RWPE2 (cell line): ENCODE results near the gene TBX15.

Experiments
- ATAC-seq: fragments of 200-7000 bp; cut with Tn5 transposase; 3 replicates; pipeline ENCODE4 v1.9.1; 2021; ENCODE audit warnings: low read depth
- DNase-seq: peaks from one replicate; pipeline ENCODE4 v3.0.0-alpha.2; 2020; ENCODE audit warnings: low spot score
- H3K27ac ChIP-seq: fragments of 450-650 bp; 2 replicates; pipeline ENCODE4 v1.5.1; 2017; ENCODE audit warnings: mild to moderate bottlenecking; ENCODE audit not compliant: poor library complexity, severe bottlenecking
- H3K27me3 ChIP-seq: fragments of 250-450 bp; sonication (Bioruptor Pico); 2 replicates; pipeline ENCODE4 v1.5.1; 2021; ENCODE audit warnings: mild to moderate bottlenecking, moderate library complexity; ENCODE audit not compliant: insufficient read depth, poor library complexity, severe bottlenecking
- H3K36me3 ChIP-seq: fragments of 250-450 bp; sonication (Bioruptor Pico); 2 replicates; pipeline ENCODE4 v1.5.1; 2020; ENCODE audit warnings: low read depth, mild to moderate bottlenecking, moderate library complexity
- H3K4me1 ChIP-seq: fragments of 250-450 bp; sonication (Bioruptor Pico); 2 replicates; pipeline ENCODE4 v1.5.1; 2021; ENCODE audit warnings: mild to moderate bottlenecking, moderate library complexity; ENCODE audit not compliant: insufficient read depth, poor library complexity, severe bottlenecking
- H3K4me3 ChIP-seq: fragments of 250-450 bp; sonication (Bioruptor Pico); 2 replicates; pipeline ENCODE4 v1.5.1; 2021; ENCODE audit warnings: mild to moderate bottlenecking, moderate library complexity; ENCODE audit not compliant: severe bottlenecking
- H3K9me3 ChIP-seq: fragments of 250-450 bp; sonication (Bioruptor Pico); 2 replicates; pipeline ENCODE4 v1.5.1; 2021; ENCODE audit warnings: mild to moderate bottlenecking, moderate library complexity; ENCODE audit not compliant: severe bottlenecking
- CTCF ChIP-seq: fragments of 450-650 bp; IDR thresholded peaks from one replicate; pipeline ENCODE4 v1.5.1; 2017; ENCODE audit warnings: mild to moderate bottlenecking, moderate library complexity; ENCODE audit not compliant: poor library complexity, severe bottlenecking

TBX15 gene

GRCh38 chr1:118978914-118979701, 9.0 kb downstream of the TBX15 start:
- DNase-seq (no peak), ATAC-seq (no peak)
- no peak for TF ChIP-seq CTCF
- H3K4me3 ChIP-seq: no peak overlapping the region
- H3K4me1 ChIP-seq: no peaks in the 10 kb centered on the region
- no peaks in the 10 kb centered on the region for H3K36me3 ChIP-seq
- H3K9me3 ChIP-seq: no peaks in the 10 kb centered on the region
- no peak overlapping the region for H3K27ac ChIP-seq
- peaks cover 99% of the 10 kb centered on the region for H3K27me3 ChIP-seq

DNA sequence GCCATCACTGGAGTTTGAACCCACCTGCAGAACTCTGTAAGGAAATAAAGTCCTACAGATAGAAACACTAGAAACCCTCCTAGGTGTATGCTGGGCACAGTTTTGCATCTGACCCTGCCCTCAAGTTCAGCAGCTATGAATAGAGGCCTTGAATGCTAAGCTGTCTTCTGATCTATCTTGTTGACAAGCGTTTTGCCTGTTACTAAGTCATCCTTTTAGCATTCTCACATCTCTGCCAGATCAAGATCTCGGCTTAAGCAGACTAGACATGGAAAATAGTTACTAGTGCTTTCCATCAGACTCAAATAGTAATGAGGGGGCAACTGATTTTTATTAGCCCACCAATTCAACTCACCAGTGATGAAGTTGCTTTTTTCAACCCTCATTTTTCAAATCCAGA, 10.5 kb downstream of the TBX15 start:
- Histone ChIP-seq H3K27me3 (peaks cover 88% of the 10 kb centered on the region), H3K9me3 (no peaks in the 10 kb centered on the region), H3K4me3 (no peak overlapping the region), H3K4me1 (no peaks in the 10 kb centered on the region), H3K36me3 (no peaks in the 10 kb centered on the region), H3K27ac (no peak overlapping the region)
- DNase-seq (no peak), ATAC-seq (no peak)
- no peak for TF ChIP-seq CTCF

GRCh38 chr1:118974661-118975060, 13.5 kb downstream of the TBX15 start:
- Histone ChIP-seq H3K27me3 (peaks cover 62% of the 10 kb centered on the region), H3K36me3 (no peaks in the 10 kb centered on the region), H3K27ac (no peak overlapping the region), H3K9me3 (no peaks in the 10 kb centered on the region), H3K4me1 (no peaks in the 10 kb centered on the region), H3K4me3 (no peak overlapping the region)
- no peak for DNase-seq
- TF ChIP-seq CTCF: no peak
- no peak for ATAC-seq

DNA sequence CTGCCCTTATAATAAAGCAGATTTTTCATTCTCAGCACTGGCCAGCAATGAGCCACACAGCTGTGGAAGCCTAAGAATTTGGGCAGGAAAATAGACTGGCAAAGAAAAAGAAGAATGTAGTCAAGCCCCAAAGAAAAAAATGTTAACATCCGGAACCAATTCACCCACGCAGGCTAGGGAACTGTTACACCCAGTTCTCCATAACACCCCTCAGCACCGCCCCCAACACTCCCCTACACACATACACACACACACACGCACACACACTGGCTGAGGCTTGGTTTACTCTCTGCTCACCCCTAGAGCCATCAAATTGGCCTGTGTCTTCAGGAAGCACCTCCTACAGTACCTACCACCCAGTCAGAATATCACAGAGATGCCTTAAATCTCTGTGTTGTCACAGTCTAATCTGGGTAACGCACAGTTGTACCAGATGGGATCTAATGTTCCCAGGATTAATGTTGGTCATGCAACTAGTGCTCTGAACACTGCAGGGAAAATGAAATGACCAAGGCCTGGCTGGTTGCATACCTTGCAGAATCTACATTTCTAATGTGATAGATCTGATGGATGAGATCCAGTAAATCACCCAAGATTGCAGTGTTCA, 14.5 kb downstream of the TBX15 start:
- H3K4me3 ChIP-seq: no peak overlapping the region
- H3K27me3 ChIP-seq: peaks cover 51% of the 10 kb centered on the region
- H3K27ac ChIP-seq: no peak overlapping the region
- ATAC-seq: no peak
- no peaks in the 10 kb centered on the region for H3K9me3 ChIP-seq
- DNase-seq: no peak
- H3K4me1 ChIP-seq: no peaks in the 10 kb centered on the region
- TF ChIP-seq CTCF: no peak
- no peaks in the 10 kb centered on the region for H3K36me3 ChIP-seq

DNA sequence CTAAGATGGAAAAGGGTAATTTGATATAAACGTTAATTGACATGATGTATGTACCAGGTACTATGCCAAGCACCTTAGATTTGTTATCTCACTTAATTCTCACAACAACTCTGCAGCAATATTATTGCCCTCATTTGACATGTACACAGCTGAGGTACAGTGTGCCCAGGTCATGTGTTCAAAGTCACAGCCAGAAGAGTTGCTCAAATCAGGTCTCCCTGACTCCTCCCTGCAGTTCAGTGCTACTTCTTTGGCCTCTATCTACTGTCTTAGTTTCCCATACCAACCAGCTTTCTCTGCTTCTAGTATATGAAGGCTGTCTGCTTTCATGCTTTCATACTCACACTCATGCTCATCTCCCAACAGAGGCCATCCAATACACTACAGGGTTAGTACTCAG, 15.1 kb downstream of the TBX15 start:
- ATAC-seq (no peak), DNase-seq (no peak)
- Histone ChIP-seq H3K9me3 (no peaks in the 10 kb centered on the region), H3K27me3 (peaks cover 45% of the 10 kb centered on the region), H3K4me3 (no peak overlapping the region), H3K4me1 (no peaks in the 10 kb centered on the region), H3K27ac (no peak overlapping the region), H3K36me3 (no peaks in the 10 kb centered on the region)
- TF ChIP-seq CTCF: no peak
